Retinal pigment epithelial cell (primary cell): ENCODE results near the gene NODAL.

ENCODE experiments used
- DNase-seq: peaks from one replicate; pipeline ENCODE4 v3.0.0-alpha.2; 2010; ENCODE audit warnings: low read depth
- H3K4me3 ChIP-seq: 2 replicates; pipeline ENCODE4 v1.5.1; 2011; ENCODE audit warnings: mild to moderate bottlenecking, low read length, control low read depth, moderate library complexity
- TF ChIP-seq, protein P1 (sequence below): conservative IDR thresholded peaks from 2 replicates; pipeline ENCODE4 v1.5.1; 2011; ENCODE audit warnings: low read depth, low read length, control low read depth, inconsistent platforms

Gene NODAL

DNA sequence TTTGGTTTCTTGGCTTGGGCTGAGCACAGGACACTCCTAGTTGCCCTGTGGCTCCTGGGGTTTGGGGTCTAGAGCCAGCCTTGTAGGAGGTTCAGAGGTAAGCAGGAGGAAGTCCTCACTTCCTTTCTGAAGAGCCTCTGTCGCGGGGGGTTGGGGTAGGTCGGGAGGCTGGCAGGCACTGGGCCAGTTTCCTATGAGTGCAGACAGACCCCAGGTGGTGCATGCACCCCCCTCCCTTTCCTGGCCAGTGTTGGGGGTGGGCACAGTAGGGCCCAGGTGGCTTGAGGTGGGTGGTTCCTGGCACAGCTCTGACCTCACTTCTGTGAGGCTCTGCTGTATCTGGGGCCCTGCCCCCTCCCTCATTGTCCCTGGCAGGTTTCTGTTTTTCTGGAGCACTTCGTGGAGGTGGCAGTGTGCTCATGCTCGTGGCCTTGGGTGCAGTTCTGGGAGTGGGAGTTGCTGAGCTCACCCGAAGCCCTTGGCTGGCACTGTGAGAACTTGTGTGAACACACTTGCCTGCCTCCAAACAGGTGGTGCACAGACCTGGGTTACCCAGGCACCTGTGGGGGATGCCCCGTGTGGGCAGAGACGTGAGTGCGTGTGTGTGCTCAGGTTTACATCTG lies 38.9 kb upstream of the NODAL start:
- DNase-seq, result no peak
- TF ChIP-seq, protein P1, sequence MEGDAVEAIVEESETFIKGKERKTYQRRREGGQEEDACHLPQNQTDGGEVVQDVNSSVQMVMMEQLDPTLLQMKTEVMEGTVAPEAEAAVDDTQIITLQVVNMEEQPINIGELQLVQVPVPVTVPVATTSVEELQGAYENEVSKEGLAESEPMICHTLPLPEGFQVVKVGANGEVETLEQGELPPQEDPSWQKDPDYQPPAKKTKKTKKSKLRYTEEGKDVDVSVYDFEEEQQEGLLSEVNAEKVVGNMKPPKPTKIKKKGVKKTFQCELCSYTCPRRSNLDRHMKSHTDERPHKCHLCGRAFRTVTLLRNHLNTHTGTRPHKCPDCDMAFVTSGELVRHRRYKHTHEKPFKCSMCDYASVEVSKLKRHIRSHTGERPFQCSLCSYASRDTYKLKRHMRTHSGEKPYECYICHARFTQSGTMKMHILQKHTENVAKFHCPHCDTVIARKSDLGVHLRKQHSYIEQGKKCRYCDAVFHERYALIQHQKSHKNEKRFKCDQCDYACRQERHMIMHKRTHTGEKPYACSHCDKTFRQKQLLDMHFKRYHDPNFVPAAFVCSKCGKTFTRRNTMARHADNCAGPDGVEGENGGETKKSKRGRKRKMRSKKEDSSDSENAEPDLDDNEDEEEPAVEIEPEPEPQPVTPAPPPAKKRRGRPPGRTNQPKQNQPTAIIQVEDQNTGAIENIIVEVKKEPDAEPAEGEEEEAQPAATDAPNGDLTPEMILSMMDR, result no peak
- no peak overlapping the region for H3K4me3 ChIP-seq

DNA sequence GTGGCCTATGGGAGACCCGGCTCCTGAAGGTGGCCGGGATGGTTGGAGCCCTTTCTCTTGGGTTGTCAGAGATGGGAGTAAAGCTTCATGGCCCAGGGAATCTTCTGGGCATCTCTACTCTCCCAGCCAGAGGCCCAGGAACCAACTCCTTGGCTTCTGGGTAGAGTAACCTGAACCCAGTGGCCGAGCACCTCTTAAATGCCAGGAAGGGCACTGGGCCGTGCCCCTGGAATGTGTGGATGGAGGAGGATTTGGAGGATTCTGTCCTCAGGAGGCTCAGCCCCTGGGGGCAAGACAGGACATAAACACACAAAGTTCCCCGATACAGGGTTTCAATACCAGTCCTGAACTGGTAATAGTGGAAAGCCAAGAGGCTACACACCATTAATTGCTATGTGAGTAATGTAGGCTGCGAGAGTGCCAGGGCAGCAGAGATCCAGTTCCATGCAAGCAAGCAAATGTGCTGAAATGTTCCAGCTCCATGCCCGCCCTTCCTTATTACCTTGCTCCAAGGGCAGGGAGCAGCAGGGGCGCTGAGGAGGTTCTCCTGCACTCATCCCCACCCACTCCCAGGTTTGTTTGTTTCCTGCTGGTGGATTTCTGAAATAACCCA lies 38.3 kb upstream of the NODAL start:
- TF ChIP-seq, protein P1, result no peak
- no peak for DNase-seq
- peak overlapping the region; percentile 58 for H3K4me3 ChIP-seq

- H3K4me3 ChIP-seq, result peak overlapping the region; percentile 58
- DNase-seq, result no peak
- TF ChIP-seq, protein P1, result peak; percentile 2
Measured at GRCh38 chr10:70479165-70479581, 37.7 kb upstream of the NODAL start.

GRCh38 chr10:70478191-70479164 lies 37.0 kb upstream of the NODAL start, which contains the start of gene PALD1:
Gene PALD1, plus strand, starts transcription at chr10:70478767. Its CDS starts 47,185 bp downstream, at chr10:70525952.
- TF ChIP-seq, protein P1, result peak; percentile 15
- H3K4me3 ChIP-seq, result peak within 1 kb of the TSS; percentile 58
- DNase-seq, result no peak

- peak overlapping the region; percentile 58 for H3K4me3 ChIP-seq
- TF ChIP-seq, protein P1, result no peak
Measured at GRCh38 chr10:70477661-70478162, 36.2 kb upstream of the NODAL start.

GRCh38 chr10:70476249-70477035 lies 35.0 kb upstream of the NODAL start:
- TF ChIP-seq, protein P1, result no peak
- no peak overlapping the region for H3K4me3 ChIP-seq
- DNase-seq, result no peak

More at GRCh38 chr10:70477661-70478162, 36.2 kb upstream of the NODAL start:
- no peak for DNase-seq
